Astrocyte (in vitro differentiated cells and primary cell): Measurements from ENCODE around the gene CPPED1.
"Not testable (repeated sequence)": the region's sequence is repeated elsewhere in the genome, so short reads cannot be mapped to it uniquely, and the experiment has no call there.

Source experiments
- CTCF ChIP-seq: IDR thresholded peaks from 2 replicates; pipeline ENCODE4 v1.5.1; 2011; ENCODE audit warnings: low read depth, mild to moderate bottlenecking, inconsistent platforms, low read length, moderate library complexity; ENCODE audit not compliant: insufficient read depth
- EZH2 ChIP-seq: IDR thresholded peaks from 2 replicates; pipeline ENCODE4 v1.6.1; 2012; ENCODE audit warnings: mild to moderate bottlenecking, low read length, inconsistent platforms; ENCODE audit not compliant: insufficient read depth

GRCh38 chr16:12799996-12800395 lies 3.7 kb downstream of the CPPED1 start:
- TF ChIP-seq CTCF, EZH2: not testable (repeated sequence)
